Measurements from ENCODE around the gene C16orf86. TPM values are rescaled to one million over a fixed set of nuclear protein-coding genes. Genes with fewer than 3 reads are reported as not detected.

Gene C16orf86
- total and polyA plus RNA-seq, 2 of the 8 experiments (the other 6 are each of a cell fraction or from before 2014, with no cell fraction given) = 1.4 to 2.3 TPM

- TF ChIP-seq CTCF (IDR thresholded peaks at IDR 0.05; ENCODE audit: control extremely low read depth in 1 of 3, insufficient read depth in 1 of 3, low read depth in 1 of 3, low read length in 3 of 3) (no peak), MAX (IDR thresholded peaks at IDR 0.05) (no peak), EGR1 (IDR thresholded peaks at IDR 0.05; ENCODE audit: borderline replicate concordance, low read depth, low read length) (no peak), SP1 (IDR thresholded peaks at IDR 0.05; ENCODE audit: low read depth, low read length) (no peak)
These were observed 28.0 kb downstream of the C16orf86 start (continued) for GRCh38 chr16:67694611-67695010.

All from H1 (cell line).